Epithelial cell of esophagus (primary cell): ENCODE results near the gene DIS3L.
"Not testable (repeated sequence)": the region's sequence is repeated elsewhere in the genome, so short reads cannot be mapped to it uniquely, and the experiment has no call there.

Experiments used
- DNase-seq: peaks from one replicate; pipeline ENCODE4 v3.0.0; 2010; ENCODE audit warnings: low read depth
- H3K4me3 ChIP-seq: 2 replicates; pipeline ENCODE4 v1.5.1; 2011; ENCODE audit warnings: mild to moderate bottlenecking, low read length, control low read depth
- CTCF ChIP-seq: IDR thresholded peaks from 2 replicates; pipeline ENCODE4 v1.5.1; 2011; ENCODE audit warnings: low read depth, mild to moderate bottlenecking, low read length, control low read depth, inconsistent platforms; ENCODE audit not compliant: insufficient read depth; ENCODE audit errors: missing control alignments

Gene DIS3L

GRCh38 chr15:66296186-66296585 is 2.8 kb downstream of the DIS3L start:
- no peak for DNase-seq
- H3K4me3 ChIP-seq = no peak overlapping the region
- no peak for TF ChIP-seq CTCF

GRCh38 chr15:66298803-66299251 is 5.5 kb downstream of the DIS3L start:
- no peak overlapping the region for H3K4me3 ChIP-seq
- no peak for DNase-seq
- no peak for TF ChIP-seq CTCF

GRCh38 chr15:66302489-66303278 is 9.3 kb downstream of the DIS3L start:
- TF ChIP-seq CTCF = no peak
- DNase-seq = no peak
- H3K4me3 ChIP-seq = no peak overlapping the region

- DNase-seq, H3K4me3 ChIP-seq: not testable (repeated sequence)
These were observed 11.1 kb downstream of the DIS3L start for GRCh38 chr15:66304425-66304824.

GRCh38 chr15:66306381-66306780 is 13.0 kb downstream of the DIS3L start:
- TF ChIP-seq CTCF = no peak
- H3K4me3 ChIP-seq = no peak overlapping the region
- DNase-seq = no peak

GRCh38 chr15:66308531-66308930 is 15.2 kb downstream of the DIS3L start:
- no peak for TF ChIP-seq CTCF
- H3K4me3 ChIP-seq = no peak overlapping the region
- no peak for DNase-seq

- no peak for DNase-seq
- H3K4me3 ChIP-seq = no peak overlapping the region
- no peak for TF ChIP-seq CTCF
These were observed 16.5 kb downstream of the DIS3L start for GRCh38 chr15:66309828-66310227.
